Heart right ventricle (tissue), 16 donors: ENCODE measurements around the gene CDH13. TPM values are rescaled to one million over a fixed set of nuclear protein-coding genes. Genes with fewer than 3 reads are reported as not detected.

Experiments
- ATAC-seq, 8 donors: fragments of 200-7000 bp; cut with Tn5 transposase; one replicate each; pipeline ENCODE4 v1.9.1; 2020; ENCODE audit warnings: mild to moderate bottlenecking in 8 of 8, moderate library complexity in 8 of 8, moderate number of reproducible peaks in 1 of 8
- DNase-seq, 2 donors: peaks; one replicate each; pipeline ENCODE4 v3.0.0-alpha.2; 2020
- H3K27ac ChIP-seq, 10 donors: fragments of 200-600 bp; sonication (generic) in 2 of 10; one replicate each; pipeline versions ENCODE4 v1.5.0 to v1.8.0; 2020 to 2022; ENCODE audit warnings: mild to moderate bottlenecking in 3 of 10
- H3K27me3 ChIP-seq, 7 donors: fragments of 200-600 bp; one replicate each; pipeline ENCODE4 v1.8.0; 2021 to 2022; ENCODE audit warnings: mild to moderate bottlenecking in 2 of 7
- H3K36me3 ChIP-seq, 9 donors: fragments of 200-600 bp; sonication (generic) in 1 of 9; one replicate each; pipeline versions ENCODE4 v1.5.0 to v1.8.0; 2020 to 2022; ENCODE audit warnings: mild to moderate bottlenecking in 2 of 9
- H3K4me1 ChIP-seq, 9 donors: fragments of 200-600 bp; sonication (generic) in 1 of 9; one replicate each; pipeline versions ENCODE4 v1.5.0 to v1.8.0; 2020 to 2022; ENCODE audit warnings: mild to moderate bottlenecking in 4 of 9
- H3K4me3 ChIP-seq, 10 donors: fragments of 200-600 bp; sonication (generic) in 2 of 10; one replicate each; pipeline versions ENCODE4 v1.5.0 to v1.8.0; 2020 to 2022; ENCODE audit warnings: mild to moderate bottlenecking in 7 of 10, moderate library complexity in 2 of 10
- H3K9me3 ChIP-seq, 11 donors: fragments of 200-600 bp in 10 of 11; sonication (generic) in 2 of 11; one replicate each; pipeline versions ENCODE4 v1.5.0 to v1.8.0; 2013 to 2022; ENCODE audit warnings: mild to moderate bottlenecking in 2 of 11, control low read depth in 1 of 11, moderate library complexity in 1 of 11
- CTCF ChIP-seq, 9 donors: fragments of 200-600 bp; sonication (generic) in 2 of 9; IDR thresholded peaks; one replicate each; pipeline versions ENCODE4 v1.5.0 to v1.8.0; 2021 to 2022; ENCODE audit warnings: antibody characterized with exemption in 9 of 9, mild to moderate bottlenecking in 5 of 9, moderate library complexity in 1 of 9
- WGBS, 2 donors: extraction: QIAGEN DNeasy Blood & Tissue Kit; methylation state at CpG; one replicate each; pipeline ENCODE4 v1.1.7; 2013; ENCODE audit warnings: inconsistent platforms in 1 of 2; 5-methylcytosine and 5-hydroxymethylcytosine counted together
- intact Hi-C, 10 donors: fragments of 100-400 bp; cut with DNase I; formaldehyde crosslinking; loops; one replicate each; pipeline versions ENCODE4 v1.11.1 to v1.14.2; 2022
- polyA plus RNA-seq, 2 donors: library from polyadenylated mRNA; stranded (reverse); fragments of 200-250 nt; gene quantifications; one replicate each; pipeline ENCODE4 v1.2.3, GENCODE V29; 2013
- total RNA-seq, 10 donors: library from RNA; stranded (reverse); fragmentation: NEBNext Ultra II Directional in 3 of 10; extraction: Animal tissue kit (Norgen Biotek cat#: 25700) in 3 of 10; gene quantifications; one replicate each; pipeline versions ENCODE4 v1.2.1 to v1.2.4, GENCODE V29; 2021 to 2023
- donor health status: Arrhythmogenic right ventricular cardiomyopathy.
- donor health status: ischemic (EF 13 %, LVEDD 7.1; RV severe dilation, severe dysfunction).
- donor health status: healthy with polysubstance abuse.
- donor health status: DM: no; HTN: yes; CAD: no.
- donor health status: DM: no; HTN: no; CAD: no.
- donor health status: ischemic (EF 25% LVEDD 6.9; RV normal size, moderate dysfunction).
- donor health status: ischemic (EF 25% LVEDD 5.7; RV mildly dilated, moderate dysfunction).
- donor health status: healthy.
- donor health status: DM: yes; HTN: yes; CAD: no.
- donor health status: Ischemic cardiomyopathy.
- donor health status: ischemic (EF 35%, LVEDD 5.7; RV mildly dilated, moderate dysfunction).
- donor health status: nonischemic (EF 11% LVEDD 7.7; RV severe dilation, severe dysfunction).
- donor health status: DM: yes; HTN: yes; CAD: no.
- donor health status: PGD.
- donor health status: ischemic (EF 29% LVEDD 5.4; RV normal size, mild dysfunction).
- donor health status: nonischemic (EF 23%, LVEDD 6.1; RV moderate dilation, normal function).

Gene CDH13
- total and polyA plus RNA-seq, 12 donors: 15.5 to 221 (median 168) TPM

DNA sequence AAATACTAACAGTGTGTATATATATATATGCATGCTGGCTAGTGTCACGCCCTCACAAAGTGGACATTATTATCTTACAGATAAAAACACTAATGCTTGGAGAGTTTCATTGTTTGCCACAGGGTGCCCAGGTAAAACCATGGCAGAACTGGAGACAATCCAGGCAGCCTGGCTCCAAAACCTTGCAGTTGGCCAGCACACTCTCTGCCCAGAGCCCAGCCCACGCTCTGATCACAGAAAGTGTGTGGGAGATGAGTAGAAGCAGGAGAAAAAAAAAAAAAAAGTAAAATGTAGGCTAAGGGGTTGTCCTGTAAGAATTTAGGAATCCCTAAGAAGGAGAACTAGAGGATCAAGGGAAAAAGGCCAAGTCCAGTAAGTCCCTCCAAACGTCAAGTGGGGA is 538.0 kb downstream of the CDH13 start:
- no peak overlapping the region for H3K4me3 ChIP-seq
- no peak overlapping the region for H3K27ac ChIP-seq
- ATAC-seq (no peak), DNase-seq (no peak)
- H3K9me3 ChIP-seq: peaks cover 0 to 5% (median 0%) of the 10 kb centered on the region in 11 donors
- intact Hi-C loops: no loop called here
- no peak for TF ChIP-seq CTCF (IDR thresholded peaks at IDR 0.05)
- 88 to 89% methylated on average over 3 of the region's 3 CpGs for WGBS, 2 donors
- H3K27me3 ChIP-seq: no peaks in the 10 kb centered on the region
- H3K36me3 ChIP-seq: no peaks in the 10 kb centered on the region
- no peaks in the 10 kb centered on the region for H3K4me1 ChIP-seq

DNA sequence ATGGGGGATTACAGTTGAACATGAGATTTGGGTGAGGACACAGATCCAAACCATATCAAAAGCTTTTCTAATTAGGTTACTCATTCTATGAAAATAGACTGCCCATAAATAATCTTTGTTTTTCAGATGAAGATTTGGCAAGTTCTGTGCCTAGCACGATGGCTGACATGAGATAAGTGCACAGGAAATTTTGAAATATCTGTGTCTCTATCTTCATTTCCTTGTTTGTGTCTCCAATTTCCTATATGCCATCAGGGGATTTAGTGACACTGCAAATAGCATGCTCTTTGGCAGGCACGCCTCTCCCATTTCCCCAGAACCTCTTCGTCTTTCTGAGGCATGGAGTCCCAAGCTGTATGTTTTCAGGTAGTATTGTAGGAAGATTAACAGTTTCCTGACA is 544.6 kb downstream of the CDH13 start:
- Histone ChIP-seq H3K9me3 (peaks cover 0 to 11% (median 0%) of the 10 kb centered on the region in 11 donors), H3K27ac (no peak overlapping the region), H3K36me3 (no peaks in the 10 kb centered on the region), H3K27me3 (no peaks in the 10 kb centered on the region), H3K4me3 (no peak overlapping the region), H3K4me1 (no peaks in the 10 kb centered on the region)
- WGBS, 2 donors: 48 to 60% methylated on average over 3 of the region's 3 CpGs
- TF ChIP-seq CTCF (IDR thresholded peaks at IDR 0.05): no peak
- DNase-seq (no peak), ATAC-seq (no peak)
- intact Hi-C loops: no loop called here

- no peaks in the 10 kb centered on the region for H3K36me3 ChIP-seq
- no peaks in the 10 kb centered on the region for H3K4me1 ChIP-seq
- no peak overlapping the region for H3K4me3 ChIP-seq
- DNase-seq (no peak), ATAC-seq (no peak)
- H3K27ac ChIP-seq: no peak overlapping the region
- no peak for TF ChIP-seq CTCF (IDR thresholded peaks at IDR 0.05)
- H3K27me3 ChIP-seq: no peaks in the 10 kb centered on the region
- intact Hi-C loops: no loop called here
- peaks cover 0 to 9% (median 0%) of the 10 kb centered on the region in 11 donors for H3K9me3 ChIP-seq
These were observed 547.9 kb downstream of the CDH13 start for GRCh38 chr16:83174671-83175070.

- Histone ChIP-seq H3K27me3 (no peaks in the 10 kb centered on the region), H3K27ac (no peak overlapping the region), H3K4me3 (no peak overlapping the region), H3K4me1 (no peaks in the 10 kb centered on the region), H3K36me3 (no peaks in the 10 kb centered on the region), H3K9me3 (no peaks in the 10 kb centered on the region)
- 88 to 91% methylated on average over 4 of the region's 4 CpGs for WGBS, 2 donors
- intact Hi-C loops: loop anchor here in 1 of 10 donors (1.0 kb wide), 1 partner anchor 16 kb away; no protein-coding TSS in a partner anchor
- DNase-seq (no peak), ATAC-seq (no peak)
- TF ChIP-seq CTCF (IDR thresholded peaks at IDR 0.05): no peak
These were observed 550.0 kb downstream of the CDH13 start for GRCh38 chr16:83176802-83177201.
